ENCODE data around the gene SLC6A19. TPM values are rescaled to one million over a fixed set of nuclear protein-coding genes. Genes with fewer than 3 reads are reported as not detected.

Gene SLC6A19
- total RNA-seq, 1 experiment from 2014 or later = not detected

- ChIA-PET CTCF (interaction anchor here (0.6 to 1.1 kb wide), 2 partner anchors 31 to 198 kb away, joined by 4 to 9 read pairs; no protein-coding TSS in a partner anchor), POLR2A (ENCODE audit: low non-redundant PET) (no interaction called here)
- Histone ChIP-seq H3K4me3 (ENCODE audit: low read depth, low read length, poor library complexity, severe bottlenecking) (no peak overlapping the region), H3K27ac (ENCODE audit: low read depth, low read length, poor library complexity, severe bottlenecking) (no peak overlapping the region), H3K4me1 (ENCODE audit: insufficient read depth, low read length, poor library complexity, severe bottlenecking) (no peaks in the 10 kb centered on the region), H3K9me3 (ENCODE audit: low read depth, low read length, poor library complexity, severe bottlenecking) (no peaks in the 10 kb centered on the region), H3K27me3 (replicated peaks; ENCODE audit: insufficient read depth, low read depth, low read length, poor library complexity) (peaks cover 85% of the 10 kb centered on the region), H3K36me3 (ENCODE audit: insufficient read depth, low read length, poor library complexity, severe bottlenecking) (no peaks in the 10 kb centered on the region)
- TF ChIP-seq CTCF (conservative IDR thresholded peaks at IDR 0.05; ENCODE audit: low read depth, low read length) (peak; percentile 34; the same call in 1 of the 2 replicates), EZH2 (IDR thresholded peaks at IDR 0.05; ENCODE audit: borderline replicate concordance, low read depth, low read length, poor library complexity, severe bottlenecking) (no peak)
- BruUV-seq (replicated peaks) = no TSS peak
- peak; percentile 37 for DNase-seq (ENCODE audit: low spot score)
- intact Hi-C loops (cut with micrococcal nuclease; ENCODE audit: unreplicated experiment) = no loop called here
Observed at GRCh38 chr5:1204693-1205242, 3.4 kb downstream of the SLC6A19 start.

- H3K27ac ChIP-seq (ENCODE audit: low read depth, low read length, poor library complexity, severe bottlenecking) = no peak overlapping the region
- H3K36me3 ChIP-seq (ENCODE audit: insufficient read depth, low read length, poor library complexity, severe bottlenecking) = no peaks in the 10 kb centered on the region
- H3K9me3 ChIP-seq (ENCODE audit: low read depth, low read length, poor library complexity, severe bottlenecking) = no peaks in the 10 kb centered on the region
- POLR2A ChIA-PET (ENCODE audit: low non-redundant PET) = no interaction called here
- no peaks in the 10 kb centered on the region for H3K4me1 ChIP-seq (ENCODE audit: insufficient read depth, low read length, poor library complexity, severe bottlenecking)
- intact Hi-C loops (cut with micrococcal nuclease; ENCODE audit: unreplicated experiment) = no loop called here
- peaks cover 77% of the 10 kb centered on the region for H3K27me3 ChIP-seq (replicated peaks; ENCODE audit: insufficient read depth, low read depth, low read length, poor library complexity)
- CTCF ChIA-PET = interaction anchor here (1.1 kb wide), 1 partner anchor 31 kb away, joined by 4 read pairs; no protein-coding TSS in a partner anchor
- no TSS peak for BruUV-seq (replicated peaks)
- no peak for TF ChIP-seq CTCF (conservative IDR thresholded peaks at IDR 0.05; ENCODE audit: low read depth, low read length)
- TF ChIP-seq EZH2 (IDR thresholded peaks at IDR 0.05; ENCODE audit: borderline replicate concordance, low read depth, low read length, poor library complexity, severe bottlenecking) = no peak
- no peak for DNase-seq (ENCODE audit: low spot score)
- no peak overlapping the region for H3K4me3 ChIP-seq (ENCODE audit: low read depth, low read length, poor library complexity, severe bottlenecking)
Observed at GRCh38 chr5:1205255-1206180, 4.1 kb downstream of the SLC6A19 start.

- TF ChIP-seq EZH2 (IDR thresholded peaks at IDR 0.05; ENCODE audit: borderline replicate concordance, low read depth, low read length, poor library complexity, severe bottlenecking) (no peak), CTCF (conservative IDR thresholded peaks at IDR 0.05; ENCODE audit: low read depth, low read length) (no peak)
- Histone ChIP-seq H3K27ac (ENCODE audit: low read depth, low read length, poor library complexity, severe bottlenecking) (no peak overlapping the region), H3K36me3 (ENCODE audit: insufficient read depth, low read length, poor library complexity, severe bottlenecking) (no peaks in the 10 kb centered on the region), H3K4me3 (ENCODE audit: low read depth, low read length, poor library complexity, severe bottlenecking) (no peak overlapping the region), H3K9me3 (ENCODE audit: low read depth, low read length, poor library complexity, severe bottlenecking) (no peaks in the 10 kb centered on the region), H3K27me3 (replicated peaks; ENCODE audit: insufficient read depth, low read depth, low read length, poor library complexity) (peaks cover 65% of the 10 kb centered on the region), H3K4me1 (ENCODE audit: insufficient read depth, low read length, poor library complexity, severe bottlenecking) (no peaks in the 10 kb centered on the region)
- ChIA-PET POLR2A (ENCODE audit: low non-redundant PET) (no interaction called here), CTCF (no interaction called here)
- intact Hi-C loops (cut with micrococcal nuclease; ENCODE audit: unreplicated experiment) = no loop called here
- no TSS peak for BruUV-seq (replicated peaks)
- DNase-seq (ENCODE audit: low spot score) = no peak
Observed at GRCh38 chr5:1206521-1207412, 5.4 kb downstream of the SLC6A19 start.

Data from A673 (cell line).